GM21515 (cell line): ENCODE measurements around the gene CCNDBP1.
"Not testable (repeated sequence)": the region's sequence is repeated elsewhere in the genome, so short reads cannot be mapped to it uniquely, and the experiment has no call there.

Source experiments
- ATAC-seq: cut with Tn5 transposase; IDR thresholded peaks from one replicate; pipeline ENCODE4 v1.9.1; 2021; ENCODE audit not compliant: unreplicated experiment

CCNDBP1 gene

GRCh38 chr15:43214592-43215295 lies 29.5 kb downstream of the CCNDBP1 start:
- no peak for ATAC-seq

- ATAC-seq: no peak
These were observed 30.8 kb downstream of the CCNDBP1 start for GRCh38 chr15:43215961-43216360.

GRCh38 chr15:43218908-43219706 lies 33.9 kb downstream of the CCNDBP1 start:
- no peak for ATAC-seq

GRCh38 chr15:43219929-43220928 lies 35.0 kb downstream of the CCNDBP1 start:
- no peak for ATAC-seq

- ATAC-seq: no peak
These were observed 35.8 kb downstream of the CCNDBP1 start, which contains the start of gene EPB42 for GRCh38 chr15:43220991-43221403. Gene EPB42 (minus strand): TSS chr15:43221018. CDS start chr15:43220825, 193 bp downstream.

GRCh38 chr15:43221422-43221821 lies 36.2 kb downstream of the CCNDBP1 start:
- ATAC-seq: no peak

- no peak for ATAC-seq
These were observed 40.2 kb downstream of the CCNDBP1 start for GRCh38 chr15:43225201-43225949.

GRCh38 chr15:43225950-43226255 lies 40.7 kb downstream of the CCNDBP1 start:
- ATAC-seq: not testable (repeated sequence)

GRCh38 chr15:43226436-43227305 lies 41.5 kb downstream of the CCNDBP1 start:
- no peak for ATAC-seq

GRCh38 chr15:43229977-43230376 lies 44.8 kb downstream of the CCNDBP1 start:
- ATAC-seq: no peak

- ATAC-seq: no peak
These were observed 45.5 kb downstream of the CCNDBP1 start for GRCh38 chr15:43230640-43231115.

GRCh38 chr15:43232289-43232874 lies 47.2 kb downstream of the CCNDBP1 start:
- no peak for ATAC-seq

- ATAC-seq: no peak
These were observed 50.3 kb downstream of the CCNDBP1 start for GRCh38 chr15:43235536-43235935.

GRCh38 chr15:43237842-43238470 lies 52.8 kb downstream of the CCNDBP1 start:
- no peak for ATAC-seq

GRCh38 chr15:43238671-43239131 lies 53.5 kb downstream of the CCNDBP1 start:
- ATAC-seq: no peak

- no peak for ATAC-seq
These were observed 54.7 kb downstream of the CCNDBP1 start for GRCh38 chr15:43239732-43240491.

- no peak for ATAC-seq
These were observed 55.9 kb downstream of the CCNDBP1 start for GRCh38 chr15:43241100-43241499.

- no peak for ATAC-seq
These were observed 57.4 kb downstream of the CCNDBP1 start for GRCh38 chr15:43242616-43243015.
